ENCODE measurements around the gene ATF7IP.
A peak's percentile ranks its signal among the peaks of the same experiment; 100 is the strongest.
"Not testable (repeated sequence)": the region's sequence is repeated elsewhere in the genome, so short reads cannot be mapped to it uniquely, and the experiment has no call there.

Gene ATF7IP

DNA sequence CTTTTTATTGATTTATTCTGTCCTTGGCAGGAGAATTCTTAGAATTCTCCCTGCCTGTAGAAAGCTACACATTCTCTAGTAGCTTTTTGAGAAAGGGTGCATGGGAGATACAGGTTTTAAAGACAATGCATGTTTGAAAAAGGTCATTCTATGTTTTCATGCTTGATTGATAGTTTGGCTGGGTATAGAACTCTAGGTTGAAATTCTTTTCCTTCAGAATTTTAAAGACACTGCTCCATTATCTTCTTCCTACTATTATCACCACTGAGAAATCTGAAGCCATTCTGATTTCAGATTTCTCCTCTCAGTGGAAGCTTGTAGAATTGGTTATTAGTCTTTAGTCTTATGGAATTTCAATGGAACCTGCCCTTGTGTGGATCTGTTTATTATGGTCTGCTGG is 14.0 kb downstream of the ATF7IP start:
- DNase-seq (ENCODE audit: low read depth), result no peak

DNA sequence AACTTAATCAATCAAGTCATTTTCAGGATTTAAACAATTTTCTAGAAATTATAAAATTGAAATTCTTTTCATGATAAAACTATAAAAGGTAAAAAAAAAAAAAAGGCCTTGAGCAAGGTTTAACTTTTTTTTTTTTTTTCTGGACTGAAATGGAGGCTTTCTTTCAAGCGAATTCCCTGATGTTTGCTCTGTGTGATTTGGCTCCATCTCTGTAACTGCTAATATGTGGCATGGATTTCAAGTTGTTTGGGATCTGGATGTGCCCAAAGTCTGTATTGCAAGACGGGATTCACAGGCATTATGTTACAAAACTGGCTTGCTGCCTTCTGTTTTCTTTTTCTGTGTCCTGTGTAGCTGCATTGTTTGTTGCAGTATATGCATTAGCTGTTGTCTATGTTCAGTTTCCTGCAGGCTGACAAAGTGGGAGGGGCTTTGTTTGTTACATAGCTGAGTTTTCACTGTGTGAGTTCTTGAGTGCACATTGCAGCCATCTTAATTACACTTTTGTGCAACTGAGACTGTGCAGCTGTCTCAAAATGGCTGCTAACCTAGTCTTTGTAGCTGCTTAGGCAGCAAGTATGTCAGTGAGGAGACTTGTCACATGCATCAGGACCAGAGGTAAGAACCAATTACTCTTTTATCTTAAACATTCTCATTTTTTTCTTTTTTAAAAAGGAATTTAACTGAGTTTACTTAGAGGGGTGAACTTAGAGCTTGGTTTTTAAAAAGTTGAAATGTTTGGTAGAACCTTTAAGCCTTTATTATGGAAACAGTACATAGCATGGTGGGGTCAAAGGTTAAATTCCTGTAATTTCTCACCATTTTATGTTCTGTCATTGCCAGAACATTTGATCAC is 19.5 kb downstream of the ATF7IP start:
- DNase-seq (ENCODE audit: low read depth), result peak; percentile 90

DNA sequence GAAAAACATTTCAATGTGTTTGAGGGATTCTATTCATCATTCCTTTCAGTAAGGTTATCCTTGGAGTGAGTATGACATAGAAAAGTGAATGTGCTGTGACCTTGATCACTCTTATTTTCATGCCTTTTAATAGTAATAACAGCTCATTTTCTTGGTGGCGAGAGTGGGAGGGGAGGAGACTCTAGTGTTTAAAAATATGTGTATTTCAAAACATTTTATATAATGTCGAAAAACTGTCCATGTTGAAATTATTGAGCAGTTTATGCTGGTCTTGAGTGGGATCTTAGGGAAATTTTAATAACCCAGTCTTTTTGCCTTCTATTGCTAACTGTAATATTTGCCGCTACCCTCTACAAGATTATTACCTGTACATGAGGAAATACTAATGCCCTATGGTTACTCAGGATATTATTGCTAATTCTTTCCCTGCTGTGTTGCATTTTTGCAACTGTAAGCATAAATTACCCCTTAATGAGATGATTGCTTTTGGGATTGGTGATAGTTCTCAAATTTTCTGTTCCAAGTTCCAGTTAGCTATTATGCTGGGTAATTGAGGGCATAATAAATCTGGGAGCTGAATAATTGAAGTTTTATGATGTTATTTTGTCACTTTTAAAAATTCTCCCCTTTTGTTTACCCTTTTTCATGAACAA is 21.9 kb downstream of the ATF7IP start:
- no peak for DNase-seq (ENCODE audit: low read depth)

DNA sequence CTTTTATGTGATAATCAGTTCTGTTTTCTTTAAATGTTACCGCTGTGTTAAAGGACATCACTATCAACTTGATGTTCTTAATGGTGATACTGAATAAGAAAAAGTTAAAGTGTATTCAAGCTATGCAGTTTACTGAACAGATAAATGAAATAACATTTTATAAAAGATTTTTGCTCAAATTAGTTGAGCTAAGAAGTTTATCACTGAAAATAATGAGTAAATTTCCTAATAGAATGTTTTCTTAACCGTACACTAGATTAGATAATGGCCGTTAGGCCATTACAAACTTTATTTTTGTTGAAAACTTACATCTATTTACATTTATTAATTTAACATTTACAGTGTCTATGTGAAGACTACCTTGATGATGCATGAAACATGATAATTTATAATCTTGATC is 25.0 kb downstream of the ATF7IP start:
- no peak for DNase-seq (ENCODE audit: low read depth)

DNA sequence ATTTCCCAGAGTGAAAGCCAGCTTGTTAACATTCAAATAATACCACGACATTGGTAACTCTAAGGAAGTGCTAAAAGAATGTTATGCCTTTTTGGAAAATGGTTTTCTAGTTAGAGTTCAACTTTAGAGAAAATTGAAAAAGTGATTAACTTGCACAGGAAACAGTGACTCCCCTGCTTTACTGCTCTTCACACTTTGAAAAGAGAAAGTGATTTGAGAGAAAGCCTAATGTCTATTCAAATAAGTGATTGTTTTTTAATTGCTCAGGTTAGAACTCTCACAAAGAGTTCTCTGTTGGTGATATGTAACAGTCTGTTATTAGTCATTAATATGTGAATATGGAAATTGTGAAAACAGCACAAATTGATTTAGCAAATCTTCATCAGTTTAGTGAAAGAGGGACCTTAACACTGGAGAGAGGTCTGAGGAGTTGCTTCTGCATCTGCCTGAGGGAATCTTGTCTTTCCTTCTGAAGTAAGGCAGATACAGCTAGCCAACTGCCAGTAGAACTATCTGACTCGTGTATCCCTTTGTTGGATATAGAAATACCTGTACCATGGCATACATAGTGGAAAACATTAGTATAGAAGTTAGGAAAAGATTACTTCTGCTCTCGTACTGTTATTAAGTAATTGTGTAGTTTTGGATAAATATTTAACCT is 25.5 kb downstream of the ATF7IP start:
- DNase-seq (ENCODE audit: low read depth), result no peak

DNA sequence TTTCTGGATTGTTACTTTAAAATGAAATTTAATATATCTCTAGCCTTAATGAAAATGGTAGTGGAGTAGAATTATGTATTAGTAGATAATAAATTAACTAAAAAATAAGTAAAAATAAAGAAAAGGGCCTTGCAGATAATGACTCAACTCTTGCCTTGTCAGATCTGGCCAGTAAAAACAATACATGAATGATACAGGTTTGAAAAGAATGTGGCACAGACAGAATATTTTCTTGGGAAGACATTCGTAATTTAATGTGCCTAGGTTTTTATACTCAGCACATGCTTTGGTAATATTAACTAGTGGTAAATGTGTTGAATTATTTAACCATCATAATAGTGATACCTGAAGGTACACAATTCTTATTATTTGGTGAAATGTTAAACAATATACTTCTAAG is 28.3 kb downstream of the ATF7IP start:
- peak; percentile 36 for DNase-seq (ENCODE audit: low read depth)

DNA sequence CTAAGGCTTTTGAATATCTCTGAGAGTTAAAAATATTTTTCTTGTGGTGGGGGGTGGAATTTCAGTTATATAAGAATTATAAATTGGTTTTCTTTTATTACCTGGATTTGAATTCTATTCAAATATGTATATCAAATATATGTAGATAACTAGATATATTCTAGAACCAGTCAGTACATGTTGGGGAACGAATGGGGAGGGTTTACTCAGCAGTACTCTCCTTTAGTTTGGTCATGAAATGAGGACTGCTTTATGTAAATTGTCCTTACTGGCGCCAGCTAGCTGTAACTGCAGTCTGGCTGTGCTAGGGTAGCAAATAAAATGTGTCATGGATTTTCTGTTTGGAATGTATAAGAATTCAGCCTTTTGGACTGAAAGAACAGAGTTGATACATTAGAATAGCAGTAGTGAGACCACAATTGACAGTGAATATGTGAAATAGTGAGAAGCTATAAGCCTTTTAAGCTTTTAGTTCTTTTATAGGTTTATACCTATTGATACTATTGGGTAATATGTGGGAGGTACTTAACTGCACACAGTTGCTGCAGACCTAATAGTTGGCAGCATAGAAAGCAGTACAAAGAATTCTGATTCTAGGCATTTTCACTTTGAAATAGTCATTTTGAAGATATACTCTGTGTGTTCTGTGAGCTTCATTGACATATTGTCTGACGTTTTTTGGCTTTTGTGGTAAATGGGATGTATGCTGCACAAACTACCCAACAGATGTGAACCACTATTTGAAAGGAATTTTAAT is 29.0 kb downstream of the ATF7IP start:
- DNase-seq (ENCODE audit: low read depth), result peak; percentile 79

DNA sequence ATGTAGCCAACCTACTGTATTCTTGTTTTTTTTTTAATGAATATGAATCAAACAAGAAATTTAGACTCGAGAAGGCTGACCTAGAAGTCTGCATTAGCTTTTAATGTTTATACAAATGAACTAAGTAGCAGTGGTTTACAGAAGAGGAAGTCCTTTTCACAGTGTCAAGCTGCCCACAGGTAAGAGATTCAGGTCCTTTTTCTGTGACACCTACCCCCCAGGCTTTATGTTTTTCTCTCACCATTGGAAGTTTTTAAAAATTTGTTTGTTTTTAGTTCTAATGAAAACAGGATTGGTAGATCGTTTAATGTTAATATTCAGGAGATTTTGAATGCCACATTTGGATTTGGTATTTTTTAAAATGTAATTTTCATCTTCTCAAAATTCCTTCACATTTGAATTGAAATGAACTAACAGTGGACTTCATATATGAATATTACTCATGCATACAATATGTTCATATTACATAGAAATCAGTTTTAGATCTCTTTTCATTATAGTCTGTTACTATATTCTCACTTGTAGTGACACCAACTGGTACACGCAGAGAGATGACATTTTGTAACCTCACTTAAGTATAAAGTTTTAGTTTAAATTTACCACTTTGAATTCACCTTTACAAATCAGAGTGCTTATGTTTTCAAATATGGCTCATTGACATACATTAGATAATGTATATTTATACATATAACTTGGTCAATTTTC is 29.7 kb downstream of the ATF7IP start:
- DNase-seq (ENCODE audit: low read depth), result no peak

DNA sequence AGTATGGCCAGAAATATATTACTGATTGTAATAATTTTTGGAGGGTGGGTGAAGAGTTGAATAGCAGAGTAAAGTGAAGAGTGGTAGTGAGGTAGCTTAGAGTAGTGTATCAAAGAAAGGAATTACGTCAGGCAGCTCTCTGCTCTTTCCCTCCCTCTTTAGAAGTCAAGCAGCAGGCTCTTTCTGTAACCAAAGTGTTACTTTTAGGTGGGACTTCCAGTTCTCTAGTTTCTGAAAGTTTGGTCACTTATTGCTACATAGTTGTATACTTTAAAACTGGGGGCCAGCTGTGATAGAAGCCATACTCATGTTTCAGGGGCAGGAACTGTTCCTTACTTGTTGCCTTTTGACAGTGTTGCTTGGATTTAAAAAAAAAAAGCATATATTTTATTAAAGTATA is 30.6 kb downstream of the ATF7IP start:
- no peak for DNase-seq (ENCODE audit: low read depth)

DNA sequence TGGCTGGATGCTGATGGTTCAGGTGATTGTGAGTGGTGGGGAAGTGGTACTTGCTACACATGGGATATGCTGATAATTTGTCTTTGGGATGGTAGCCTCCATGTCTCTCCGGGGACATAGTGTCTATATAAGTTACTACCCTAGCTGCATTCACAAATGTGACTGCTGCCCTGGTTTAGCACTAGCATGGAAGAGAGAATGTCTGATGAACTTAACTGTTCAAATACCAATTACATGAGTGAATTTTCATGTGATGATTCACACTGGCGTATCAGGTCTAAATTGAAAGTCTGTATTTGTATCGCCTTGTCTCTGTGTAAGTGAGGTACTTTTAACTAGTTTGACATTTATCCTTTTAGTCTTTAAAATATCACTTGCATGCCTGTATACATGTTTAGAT is 34.4 kb downstream of the ATF7IP start:
- DNase-seq (ENCODE audit: low read depth), result peak; percentile 76

DNA sequence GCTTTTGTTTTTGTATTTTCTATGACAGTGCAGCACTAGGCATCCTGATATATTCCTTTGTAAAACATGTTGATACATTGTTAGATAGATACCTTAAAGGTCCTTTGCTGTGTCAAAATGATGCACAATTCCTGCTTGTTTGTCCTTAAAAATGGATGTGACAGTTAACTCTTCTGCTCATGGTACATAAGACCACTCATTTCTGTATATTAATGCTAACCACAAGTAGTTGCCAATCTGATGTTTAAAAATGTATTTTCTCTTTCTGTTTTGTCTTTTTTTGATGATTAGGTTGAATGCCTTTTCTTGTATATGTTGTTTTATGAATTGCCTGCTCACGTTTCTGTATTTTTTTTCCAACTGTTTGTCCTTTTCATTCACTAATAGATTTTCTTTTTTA is 35.1 kb downstream of the ATF7IP start:
- no peak for DNase-seq (ENCODE audit: low read depth)

DNA sequence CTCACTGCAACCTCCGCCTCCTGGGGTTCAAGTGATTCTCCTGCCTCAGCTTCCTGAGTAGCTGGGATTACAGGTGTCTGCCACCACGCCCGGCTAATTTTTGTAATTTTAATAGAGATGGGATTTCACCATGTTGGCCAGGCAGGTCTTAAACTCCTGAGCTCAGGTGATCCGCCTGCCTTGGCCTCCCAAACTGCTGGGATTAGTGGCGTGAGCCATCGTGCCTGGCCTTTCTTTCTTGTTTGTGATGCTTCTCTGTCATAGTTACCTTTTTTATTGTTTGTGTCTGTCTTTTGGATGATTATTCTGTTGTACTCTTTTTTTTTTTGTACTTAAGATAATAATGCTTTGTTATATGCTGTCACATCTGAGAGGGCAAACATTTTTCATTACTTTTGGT is 35.8 kb downstream of the ATF7IP start:
- DNase-seq (ENCODE audit: low read depth), result not testable (repeated sequence)

DNA sequence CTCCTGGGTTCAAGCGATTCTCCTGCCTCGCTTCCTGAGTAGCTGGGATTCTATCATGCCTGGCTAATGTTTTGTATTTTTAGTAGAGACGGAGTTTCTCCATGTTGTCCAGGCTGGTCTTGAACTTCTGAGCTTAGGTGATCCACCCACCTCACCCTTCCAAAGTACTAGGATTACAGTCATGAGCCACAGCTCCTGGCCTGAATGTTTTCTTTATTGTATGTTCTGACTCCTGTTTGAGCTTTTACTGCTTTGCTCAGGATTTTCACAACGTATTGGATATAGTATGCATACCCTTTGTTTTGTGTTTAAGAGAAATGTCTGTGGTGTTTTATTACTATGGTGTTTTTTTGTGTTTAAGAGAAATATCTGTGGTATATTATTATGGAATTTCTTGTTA is 37.2 kb downstream of the ATF7IP start:
- DNase-seq (ENCODE audit: low read depth), result peak; percentile 10

DNA sequence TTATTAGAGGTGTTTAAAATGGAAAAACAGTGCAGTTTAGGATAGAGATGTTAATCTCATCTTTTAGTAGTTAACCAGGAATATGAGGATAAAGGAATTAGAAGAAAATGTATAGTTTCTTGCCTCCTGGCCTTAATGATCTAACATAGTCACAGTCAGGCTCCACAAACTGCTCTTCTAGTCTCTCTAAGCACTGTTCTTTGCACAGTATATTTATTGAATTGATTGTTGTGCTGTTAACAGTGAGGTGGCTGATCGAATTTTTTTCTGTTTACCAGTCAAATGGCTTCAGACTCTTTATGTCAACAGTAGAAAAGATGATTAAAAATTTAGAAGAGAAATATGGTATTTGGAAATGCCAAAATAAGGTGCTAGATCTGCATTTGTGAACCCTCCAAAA is 37.8 kb downstream of the ATF7IP start:
- no peak for DNase-seq (ENCODE audit: low read depth)

DNA sequence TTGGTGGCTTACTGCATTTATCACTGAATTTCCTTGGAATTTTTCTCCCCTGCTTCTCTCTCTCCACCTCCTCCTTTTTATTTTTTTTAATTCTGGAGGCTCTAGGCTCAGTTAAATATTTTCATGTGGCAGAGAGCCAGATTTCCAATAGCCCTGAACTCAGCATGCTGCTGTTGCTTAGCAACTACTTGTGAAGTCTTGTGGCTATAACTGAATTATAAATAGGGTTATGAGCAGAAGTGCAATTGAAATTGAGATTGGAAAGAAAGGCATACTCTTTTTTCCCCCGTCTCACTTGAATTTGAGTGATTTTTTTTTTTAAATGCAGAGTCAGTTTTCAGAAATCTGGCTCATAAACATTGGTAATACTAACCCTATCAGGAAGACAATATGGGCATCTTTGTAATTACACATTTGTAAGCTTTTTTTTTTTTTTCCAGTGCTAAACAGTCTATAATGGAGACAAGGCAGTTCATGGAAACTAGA is 38.3 kb downstream of the ATF7IP start:
- peak; percentile 89 for DNase-seq (ENCODE audit: low read depth)

DNA sequence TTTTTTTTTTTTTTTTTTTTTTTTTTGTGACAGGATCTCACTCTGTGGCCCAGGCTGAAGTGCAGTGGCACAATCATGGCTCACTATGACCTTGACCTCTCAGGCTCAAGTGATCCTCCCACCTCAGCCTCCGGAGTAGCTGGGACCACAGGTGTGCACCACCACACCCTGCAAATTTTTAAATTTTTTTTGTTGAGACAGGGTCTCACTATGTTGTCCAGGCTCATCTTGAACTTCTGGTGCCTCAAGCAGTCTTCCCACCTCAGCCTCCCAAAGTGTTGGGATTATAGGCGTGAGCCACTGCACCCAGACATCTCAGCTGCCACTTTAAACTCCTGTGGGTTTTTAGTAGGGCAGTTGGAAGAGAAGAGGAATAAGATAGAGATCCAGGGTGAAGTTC is 39.9 kb downstream of the ATF7IP start:
- not testable (repeated sequence) for DNase-seq (ENCODE audit: low read depth)

DNA sequence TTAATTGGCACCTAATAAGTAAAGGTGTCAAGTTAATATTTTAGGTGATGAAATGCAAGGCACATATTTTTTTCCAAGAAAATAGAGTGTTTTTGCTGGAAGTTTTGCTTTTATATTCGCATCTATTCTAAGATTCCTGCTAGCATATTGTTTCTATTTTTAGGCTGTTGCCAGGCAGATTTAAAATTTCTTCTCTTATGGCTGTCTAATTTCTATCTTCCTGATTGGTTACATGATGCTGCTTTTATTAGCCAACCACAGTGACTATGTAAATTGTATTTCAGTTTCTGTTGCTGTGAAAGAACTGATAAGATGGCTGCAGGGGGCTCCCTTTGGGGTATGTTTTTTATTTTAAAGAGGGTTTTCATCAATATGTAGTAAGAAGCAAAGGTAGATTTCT is 42.7 kb downstream of the ATF7IP start:
- peak; percentile 56 for DNase-seq (ENCODE audit: low read depth)

DNA sequence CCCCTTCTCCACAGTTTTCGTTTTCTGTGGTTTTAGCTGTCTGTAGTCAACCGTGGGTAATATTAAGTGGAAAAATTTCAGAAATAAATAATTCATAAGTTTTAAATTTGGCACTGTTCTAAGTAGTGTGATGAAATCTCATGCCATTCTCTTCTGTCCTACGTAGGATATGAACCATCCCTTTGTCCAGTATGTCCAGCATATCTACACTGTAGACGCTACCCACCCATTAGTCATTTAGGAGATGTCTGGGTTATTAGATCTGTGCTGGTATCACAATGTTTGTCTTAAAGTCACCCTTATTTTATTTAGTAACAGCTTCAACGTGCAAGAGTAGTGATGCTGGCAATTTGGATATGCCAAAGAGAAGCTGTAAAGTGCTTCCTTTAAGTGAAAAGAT is 44.7 kb downstream of the ATF7IP start:
- no peak for DNase-seq (ENCODE audit: low read depth)

DNA sequence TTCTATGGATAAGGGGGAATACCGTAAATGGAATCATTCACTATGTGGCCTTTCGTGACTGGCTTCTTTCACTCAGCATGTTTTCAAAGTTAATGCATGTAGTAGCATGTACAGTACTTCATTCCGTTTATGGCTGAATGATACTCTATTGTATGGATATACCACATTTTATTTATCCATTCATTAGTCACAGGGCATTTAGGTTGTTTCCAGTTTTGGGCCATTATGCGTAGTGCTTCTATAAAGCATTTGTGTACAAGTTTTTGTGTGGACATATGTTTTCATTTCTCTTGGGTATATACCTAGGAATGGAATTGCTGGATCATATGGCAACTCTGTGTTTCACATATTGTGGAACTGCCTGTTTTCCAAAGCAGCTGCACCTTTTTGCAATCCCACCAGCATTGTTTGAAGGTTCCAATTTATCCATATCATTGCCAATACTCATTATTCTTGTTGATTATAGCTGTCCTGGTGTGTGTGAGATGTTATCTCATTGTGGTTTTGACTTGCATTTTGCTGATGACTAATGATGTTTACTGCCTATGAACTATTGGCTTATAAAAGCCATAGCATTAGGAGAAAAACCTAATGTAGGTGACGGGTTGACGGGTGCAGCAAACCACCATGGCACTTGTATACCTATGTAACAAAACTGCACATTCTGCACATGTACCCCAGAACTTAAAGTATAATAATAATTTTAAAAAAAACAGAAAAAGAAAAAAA is 45.5 kb downstream of the ATF7IP start:
- peak; percentile 42 for DNase-seq (ENCODE audit: low read depth)

DNA sequence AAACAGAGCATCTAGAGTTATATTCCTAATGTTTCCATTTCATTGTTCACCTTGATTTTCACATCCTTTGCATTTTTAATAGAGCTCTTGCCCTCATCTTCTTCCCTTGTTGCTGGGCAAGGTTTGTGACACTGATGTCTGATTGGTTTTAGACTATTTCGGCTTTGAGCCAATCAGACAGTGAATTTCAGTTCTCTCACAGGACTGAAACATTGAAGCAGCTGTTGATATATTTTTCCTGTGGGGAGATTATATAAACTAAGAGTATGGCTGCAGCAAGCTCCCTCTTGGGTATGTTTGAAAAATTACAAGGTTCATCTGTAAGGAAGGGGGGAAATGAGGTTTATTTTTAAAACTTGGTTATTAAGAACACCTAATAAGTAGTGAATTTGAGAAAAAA is 51.2 kb downstream of the ATF7IP start:
- DNase-seq (ENCODE audit: low read depth), result peak; percentile 82

DNA sequence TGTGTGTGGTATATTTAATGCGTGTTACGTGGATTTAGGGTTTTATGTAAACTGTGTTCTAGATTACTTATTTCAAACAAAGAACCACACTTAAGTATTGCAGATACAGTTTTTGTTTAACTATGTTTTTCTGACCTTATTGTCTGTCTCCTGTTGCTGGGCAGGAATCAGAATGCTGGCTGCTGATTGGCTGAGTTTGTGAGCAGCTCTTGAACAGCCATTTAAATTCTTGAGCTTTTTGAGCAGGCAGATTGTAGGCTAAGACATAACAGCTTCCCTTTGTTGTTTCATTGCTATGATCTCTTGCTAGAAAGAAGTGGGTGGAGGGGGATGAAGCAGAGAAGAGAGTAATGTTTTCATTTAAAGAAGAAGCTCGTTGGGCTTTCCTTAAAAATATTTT is 52.2 kb downstream of the ATF7IP start:
- DNase-seq (ENCODE audit: low read depth), result peak; percentile 88

All from EH (cell line).